Myocyte (in vitro differentiated cells): Measurements from ENCODE around the gene HDAC4. TPM values are rescaled to one million over a fixed set of nuclear protein-coding genes. Genes with fewer than 3 reads are reported as not detected.

ENCODE experiments used
- DNase-seq: peaks from one replicate; pipeline ENCODE4 v3.0.0-alpha.2; 2012; ENCODE audit warnings: low read depth
- total RNA-seq: library from RNA; depleted of rRNA; stranded (reverse); fragments of >200 nt; gene quantifications from 2 replicates; pipeline ENCODE4 v1.2.3, GENCODE V29; 2014

HDAC4 gene
- total RNA-seq, 1 donor from 2014 or later, result 38.5 TPM

GRCh38 chr2:239244625-239245024 is 156.2 kb downstream of the HDAC4 start:
- no peak for DNase-seq

GRCh38 chr2:239241431-239241960 is 159.3 kb downstream of the HDAC4 start:
- no peak for DNase-seq

GRCh38 chr2:239240414-239240881 is 160.4 kb downstream of the HDAC4 start:
- DNase-seq, result no peak

- DNase-seq, result no peak
Measured at GRCh38 chr2:239239607-239240413, 161.0 kb downstream of the HDAC4 start.

GRCh38 chr2:239238839-239239606 is 161.8 kb downstream of the HDAC4 start:
- no peak for DNase-seq

- no peak for DNase-seq
Measured at GRCh38 chr2:239238381-239238780, 162.4 kb downstream of the HDAC4 start.

- DNase-seq, result no peak
Measured at GRCh38 chr2:239236808-239237205, 164.0 kb downstream of the HDAC4 start.

- DNase-seq, result no peak
Measured at GRCh38 chr2:239236043-239236807, 164.6 kb downstream of the HDAC4 start.

GRCh38 chr2:239235311-239235710 is 165.5 kb downstream of the HDAC4 start:
- no peak for DNase-seq

GRCh38 chr2:239234191-239235175 is 166.3 kb downstream of the HDAC4 start:
- no peak for DNase-seq

GRCh38 chr2:239233576-239233975 is 167.2 kb downstream of the HDAC4 start:
- no peak for DNase-seq

- no peak for DNase-seq
Measured at GRCh38 chr2:239232195-239232578, 168.6 kb downstream of the HDAC4 start.

- peak; percentile 25 for DNase-seq
Measured at GRCh38 chr2:239231231-239232194, 169.3 kb downstream of the HDAC4 start.

- DNase-seq, result no peak
Measured at GRCh38 chr2:239230318-239231052, 170.3 kb downstream of the HDAC4 start.

GRCh38 chr2:239229545-239230279 is 171.1 kb downstream of the HDAC4 start:
- no peak for DNase-seq

- DNase-seq, result peak; percentile 98
Measured at GRCh38 chr2:239227661-239228371, 173.0 kb downstream of the HDAC4 start.
